SK-N-SH (cell line): ENCODE data around the gene SLC38A8. TPM values are rescaled to one million over a fixed set of nuclear protein-coding genes. Genes with fewer than 3 reads are reported as not detected.

ENCODE experiments used
- CTCF ChIA-PET: fragments of 300-600, 350-600 bp; formaldehyde crosslinking; extraction: SDS; loops from one replicate; lab custom pipeline; 2021; lab: Yijun Ruan, JAX
- POLR2A ChIA-PET: fragments of 350-600 bp; sonication (Branson Sonifier 250); formaldehyde crosslinking; extraction: SDS; loops from one replicate; lab custom pipeline; 2020; ENCODE audit warnings: antibody characterized with exemption, inconsistent platforms; lab: Yijun Ruan, JAX
- DNase-seq: peaks from one replicate; pipeline ENCODE4 v3.0.0; 2012
- H2AFZ ChIP-seq: fragments of 200-600 bp; sonication (generic); 2 replicates; pipeline ENCODE4 v1.8.1; 2016; ENCODE audit warnings: antibody characterized with exemption, mild to moderate bottlenecking, low read depth
- H3F3A ChIP-seq: fragments of 200-600 bp; sonication (generic); replicated peaks from 2 replicates; pipeline ENCODE3; 2016; ENCODE audit warnings: antibody characterized with exemption, mild to moderate bottlenecking; ENCODE audit not compliant: insufficient read depth
- H3K27ac ChIP-seq, 2 experiments: fragments of 200-500 bp in 1 of 2; fragments of 200-600 bp in 1 of 2; sonication (Bioruptor generic) in 1 of 2; sonication (generic), shearing (Covaris generic) in 1 of 2; 2 replicates each; pipeline versions ENCODE4 v1.5.1 to v1.6.1; 2014 to 2016; ENCODE audit warnings: low read depth in 2 of 2, inconsistent platforms in 1 of 2, low read length in 1 of 2, mild to moderate bottlenecking in 1 of 2, mixed read lengths in 1 of 2
- H3K27me3 ChIP-seq: fragments of 200-600 bp; sonication (generic), shearing (Covaris generic); 2 replicates; pipeline ENCODE4 v1.6.1; 2016; ENCODE audit warnings: mixed run types; ENCODE audit not compliant: insufficient read depth
- H3K36me3 ChIP-seq, 2 experiments: fragments of 200-500 bp in 1 of 2; fragments of 200-600 bp in 1 of 2; sonication (Bioruptor generic) in 1 of 2; sonication (generic) in 1 of 2; replicated peaks in 1 of 2; 2 replicates each; pipeline versions ENCODE3 to v1.5.1; 2014 to 2016; ENCODE audit warnings: low read length in 1 of 2, mild to moderate bottlenecking in 1 of 2; ENCODE audit not compliant: insufficient read depth in 2 of 2, control insufficient read depth in 1 of 2
- H3K4me1 ChIP-seq, 2 experiments: fragments of 200-500 bp in 1 of 2; fragments of 200-600 bp in 1 of 2; sonication (Bioruptor generic) in 1 of 2; sonication (generic), shearing (Covaris generic) in 1 of 2; 2 replicates each; pipeline versions ENCODE4 v1.5.1 to v1.6.1; 2014 to 2016; ENCODE audit warnings: low read depth in 1 of 2, low read length in 1 of 2, mixed run types in 1 of 2; ENCODE audit not compliant: insufficient read depth in 2 of 2, control insufficient read depth in 1 of 2
- H3K4me2 ChIP-seq: fragments of 200-600 bp; sonication (generic), shearing (Covaris generic); 2 replicates; pipeline ENCODE4 v1.6.1; 2017; ENCODE audit warnings: mixed run types
- H3K4me3 ChIP-seq, 2 experiments: fragments of 200-500 bp in 1 of 2; fragments of 200-600 bp in 1 of 2; sonication (Bioruptor generic) in 1 of 2; sonication (generic), shearing (Covaris generic) in 1 of 2; 2 replicates each; pipeline versions ENCODE4 v1.5.1 to v1.8.1; 2014 to 2016; ENCODE audit warnings: low read depth in 2 of 2, inconsistent platforms in 1 of 2, low read length in 1 of 2, mild to moderate bottlenecking in 1 of 2, mixed read lengths in 1 of 2, moderate library complexity in 1 of 2
- H3K79me2 ChIP-seq: fragments of 200-600 bp; sonication (generic); 2 replicates; pipeline ENCODE4 v1.8.1; 2017; ENCODE audit warnings: mild to moderate bottlenecking; ENCODE audit not compliant: insufficient read depth
- H3K9ac ChIP-seq: fragments of 200-600 bp; sonication (generic); 2 replicates; pipeline ENCODE4 v1.6.1; 2017; ENCODE audit warnings: mixed run types
- H3K9me2 ChIP-seq: fragments of 200-600 bp; sonication (generic); 2 replicates; pipeline ENCODE4 v1.6.1; 2017; ENCODE audit warnings: mixed run types
- H3K9me3 ChIP-seq: fragments of 200-600 bp; sonication (generic); 2 replicates; pipeline ENCODE4 v1.6.1; 2017; ENCODE audit warnings: mixed run types, mild to moderate bottlenecking, moderate library complexity
- H4K20me1 ChIP-seq: fragments of 200-600 bp; sonication (generic); 2 replicates; pipeline ENCODE4 v1.6.1; 2017; ENCODE audit warnings: mild to moderate bottlenecking, mixed run types; ENCODE audit not compliant: insufficient read depth
- CHD2 ChIP-seq: fragments of 150-350 bp; IDR thresholded peaks from 2 replicates; pipeline ENCODE4 v1.6.1; 2018; ENCODE audit warnings: low read length; ENCODE audit not compliant: partially characterized antibody
- EP300 ChIP-seq, 2 experiments: IDR thresholded peaks; 2 replicates each; pipeline versions ENCODE4 v1.4.0 to v1.6.1; 2012; ENCODE audit warnings: borderline replicate concordance in 1 of 2, low read depth in 1 of 2, low read length in 1 of 2
- EZH2phosphoT487 ChIP-seq: fragments of 200-600 bp; sonication (generic); IDR thresholded peaks from 2 replicates; pipeline ENCODE4 v1.6.1; 2017; ENCODE audit warnings: low read depth, mixed run types, mild to moderate bottlenecking, antibody characterized with exemption, moderate library complexity, borderline replicate concordance
- FOSL2 ChIP-seq: IDR thresholded peaks from 2 replicates; pipeline ENCODE4 v1.4.0; 2012; ENCODE audit warnings: low read depth, mild to moderate bottlenecking, moderate library complexity, borderline replicate concordance
- FOXM1 ChIP-seq: IDR thresholded peaks from 2 replicates; pipeline ENCODE4 v1.4.0; 2012; ENCODE audit warnings: low read depth, mild to moderate bottlenecking
- GATA2 ChIP-seq: sonication (generic); formaldehyde crosslinking; IDR thresholded peaks from 2 replicates; pipeline ENCODE4 v1.5.0; 2020; ENCODE audit warnings: mild to moderate bottlenecking, missing genetic modification reagents
- JUND ChIP-seq: IDR thresholded peaks from 2 replicates; pipeline ENCODE4 v1.4.0; 2012
- MEF2A ChIP-seq: IDR thresholded peaks from 2 replicates; pipeline ENCODE4 v1.4.0; 2012; ENCODE audit warnings: low read depth, borderline replicate concordance
- NFIC ChIP-seq: IDR thresholded peaks from 2 replicates; pipeline ENCODE4 v1.4.0; 2012; ENCODE audit warnings: borderline replicate concordance
- POLR2AphosphoS5 ChIP-seq: IDR thresholded peaks from 2 replicates; pipeline ENCODE4 v1.6.1; 2012; ENCODE audit warnings: low read depth, low read length
- RCOR1 ChIP-seq: fragments of 150-350 bp; IDR thresholded peaks from 2 replicates; pipeline ENCODE4 v1.6.1; 2017; ENCODE audit warnings: antibody characterized with exemption, low read length
- RFX5 ChIP-seq: IDR thresholded peaks from 2 replicates; pipeline ENCODE4 v1.6.1; 2012; ENCODE audit warnings: mild to moderate bottlenecking, improper control_type of control experiment, low read length
- RXRA ChIP-seq: IDR thresholded peaks from 2 replicates; pipeline ENCODE4 v1.4.0; 2012; ENCODE audit warnings: low read depth, mild to moderate bottlenecking, borderline replicate concordance
- TAF1 ChIP-seq: IDR thresholded peaks from 2 replicates; pipeline ENCODE4 v1.6.1; 2012; ENCODE audit warnings: low read depth, mild to moderate bottlenecking, low read length, moderate library complexity, borderline replicate concordance
- TCF12 ChIP-seq: IDR thresholded peaks from 2 replicates; pipeline ENCODE4 v1.4.0; 2012
- ZBTB33 ChIP-seq: IDR thresholded peaks from 2 replicates; pipeline ENCODE4 v1.4.0; 2012; ENCODE audit warnings: low read depth, borderline replicate concordance
- WGBS: methylation state at CpG from one replicate; pipeline ENCODE4 v1.1.6; 2017; ENCODE audit warnings: low lambda C conversion rate; 5-methylcytosine and 5-hydroxymethylcytosine counted together
- polyA plus RNA-seq, 3 experiments: library from polyadenylated mRNA; depleted of rRNA; stranded (reverse); fragments of >200 nt; gene quantifications; 2 replicates each; pipeline ENCODE4 v1.2.3, GENCODE V29; 2012
- TF ChIP-seq, protein P1 (sequence below): IDR thresholded peaks from 2 replicates; pipeline ENCODE4 v1.4.0; 2012; ENCODE audit warnings: low read depth
- TF ChIP-seq, protein P2 (sequence below): fragments of 200-600 bp; sonication (generic); IDR thresholded peaks from 2 replicates; pipeline ENCODE4 v1.6.1; 2017; ENCODE audit warnings: antibody characterized with exemption, mild to moderate bottlenecking, moderate library complexity
- TF ChIP-seq, protein P3 (sequence below): IDR thresholded peaks from 2 replicates; pipeline ENCODE4 v1.4.0; 2012; ENCODE audit warnings: low read depth, borderline replicate concordance
- TF ChIP-seq, protein P4 (sequence below): fragments of 150-350 bp; IDR thresholded peaks from 2 replicates; pipeline ENCODE4 v1.6.1; 2016; ENCODE audit warnings: mild to moderate bottlenecking, low read depth, low read length

SLC38A8 gene
- polyA plus RNA-seq, 1 of the 3 experiments (the other 2 are of a cell fraction) = not detected

DNA sequence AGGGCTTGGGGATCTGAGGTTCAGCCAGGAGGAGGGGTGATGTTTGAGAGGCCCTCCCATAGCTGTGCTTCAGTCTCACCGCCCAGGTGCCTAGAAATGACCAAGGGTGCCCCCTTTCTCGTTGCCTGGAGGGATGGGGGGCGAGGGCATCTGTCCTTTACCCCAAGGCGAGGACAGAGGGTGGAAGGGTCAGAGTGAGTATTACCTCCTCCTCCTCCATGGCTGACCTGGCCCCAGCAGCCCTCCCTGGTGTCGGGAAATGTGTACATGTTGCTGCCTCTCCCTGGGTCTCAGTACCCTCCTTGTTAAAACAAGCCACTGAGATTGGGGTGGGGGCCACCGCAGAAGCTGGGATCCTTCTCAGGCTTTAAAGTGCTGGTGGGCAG is 72.2 kb downstream of the SLC38A8 start:
- H3K9ac ChIP-seq = no peak overlapping the region
- WGBS = 91% methylated on average over 4 of the region's 6 CpGs
- POLR2A ChIA-PET = no interaction called here
- DNase-seq = no peak
- H3K4me1 ChIP-seq = no peaks in the 10 kb centered on the region
- no peaks in the 10 kb centered on the region for H3K27me3 ChIP-seq
- no peak overlapping the region for H3K4me2 ChIP-seq
- no peak overlapping the region for H3K27ac ChIP-seq
- H3K4me3 ChIP-seq = no peak overlapping the region
- H3K9me2 ChIP-seq = no peaks in the 10 kb centered on the region
- no peaks in the 10 kb centered on the region for H3K79me2 ChIP-seq
- no peaks in the 10 kb centered on the region for H3K36me3 ChIP-seq
- H3F3A ChIP-seq = no peaks in the 10 kb centered on the region
- no peaks in the 10 kb centered on the region for H4K20me1 ChIP-seq
- TF ChIP-seq FOXM1 (no peak), NFIC (no peak), TCF12 (no peak), RCOR1 (no peak), POLR2AphosphoS5 (no peak), GATA2 (CRISPR knock-in tag) (no peak), MEF2A (no peak), CHD2 (no peak), FOSL2 (no peak), EP300 (IDR thresholded peaks at IDR 0.05; ENCODE audit: borderline replicate concordance in 1 of 2, low read depth in 1 of 2, low read length in 1 of 2) (no peak), RXRA (no peak), ZBTB33 (no peak), EZH2phosphoT487 (no peak), TAF1 (no peak), JUND (no peak), RFX5 (no peak)
- TF ChIP-seq, protein P1, sequence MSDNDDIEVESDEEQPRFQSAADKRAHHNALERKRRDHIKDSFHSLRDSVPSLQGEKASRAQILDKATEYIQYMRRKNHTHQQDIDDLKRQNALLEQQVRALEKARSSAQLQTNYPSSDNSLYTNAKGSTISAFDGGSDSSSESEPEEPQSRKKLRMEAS = no peak
- TF ChIP-seq, protein P2, sequence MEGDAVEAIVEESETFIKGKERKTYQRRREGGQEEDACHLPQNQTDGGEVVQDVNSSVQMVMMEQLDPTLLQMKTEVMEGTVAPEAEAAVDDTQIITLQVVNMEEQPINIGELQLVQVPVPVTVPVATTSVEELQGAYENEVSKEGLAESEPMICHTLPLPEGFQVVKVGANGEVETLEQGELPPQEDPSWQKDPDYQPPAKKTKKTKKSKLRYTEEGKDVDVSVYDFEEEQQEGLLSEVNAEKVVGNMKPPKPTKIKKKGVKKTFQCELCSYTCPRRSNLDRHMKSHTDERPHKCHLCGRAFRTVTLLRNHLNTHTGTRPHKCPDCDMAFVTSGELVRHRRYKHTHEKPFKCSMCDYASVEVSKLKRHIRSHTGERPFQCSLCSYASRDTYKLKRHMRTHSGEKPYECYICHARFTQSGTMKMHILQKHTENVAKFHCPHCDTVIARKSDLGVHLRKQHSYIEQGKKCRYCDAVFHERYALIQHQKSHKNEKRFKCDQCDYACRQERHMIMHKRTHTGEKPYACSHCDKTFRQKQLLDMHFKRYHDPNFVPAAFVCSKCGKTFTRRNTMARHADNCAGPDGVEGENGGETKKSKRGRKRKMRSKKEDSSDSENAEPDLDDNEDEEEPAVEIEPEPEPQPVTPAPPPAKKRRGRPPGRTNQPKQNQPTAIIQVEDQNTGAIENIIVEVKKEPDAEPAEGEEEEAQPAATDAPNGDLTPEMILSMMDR = no peak
- TF ChIP-seq, protein P3, sequence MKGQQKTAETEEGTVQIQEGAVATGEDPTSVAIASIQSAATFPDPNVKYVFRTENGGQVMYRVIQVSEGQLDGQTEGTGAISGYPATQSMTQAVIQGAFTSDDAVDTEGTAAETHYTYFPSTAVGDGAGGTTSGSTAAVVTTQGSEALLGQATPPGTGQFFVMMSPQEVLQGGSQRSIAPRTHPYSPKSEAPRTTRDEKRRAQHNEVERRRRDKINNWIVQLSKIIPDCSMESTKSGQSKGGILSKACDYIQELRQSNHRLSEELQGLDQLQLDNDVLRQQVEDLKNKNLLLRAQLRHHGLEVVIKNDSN = no peak
- TF ChIP-seq, protein P4, sequence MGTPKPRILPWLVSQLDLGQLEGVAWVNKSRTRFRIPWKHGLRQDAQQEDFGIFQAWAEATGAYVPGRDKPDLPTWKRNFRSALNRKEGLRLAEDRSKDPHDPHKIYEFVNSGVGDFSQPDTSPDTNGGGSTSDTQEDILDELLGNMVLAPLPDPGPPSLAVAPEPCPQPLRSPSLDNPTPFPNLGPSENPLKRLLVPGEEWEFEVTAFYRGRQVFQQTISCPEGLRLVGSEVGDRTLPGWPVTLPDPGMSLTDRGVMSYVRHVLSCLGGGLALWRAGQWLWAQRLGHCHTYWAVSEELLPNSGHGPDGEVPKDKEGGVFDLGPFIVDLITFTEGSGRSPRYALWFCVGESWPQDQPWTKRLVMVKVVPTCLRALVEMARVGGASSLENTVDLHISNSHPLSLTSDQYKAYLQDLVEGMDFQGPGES = no peak
- TF ChIP-seq, all 33 proteins: peak for 0
- CTCF ChIA-PET = interaction anchor here (0.9 to 5.3 kb wide), 8 partner anchors 14 to 337 kb away, joined by 3 to 28 read pairs (median 5); partner anchors contain the start of gene SLC38A8
- H2AFZ ChIP-seq = no peak overlapping the region
- H3K9me3 ChIP-seq = no peaks in the 10 kb centered on the region
